NT2/D1 (cell line): ENCODE results near the gene DLX3.
A peak's percentile ranks its signal among the peaks of the same experiment; 100 is the strongest.

Experiments used
- DNase-seq: peaks from one replicate; pipeline ENCODE4 v3.0.0-alpha.2; 2011; ENCODE audit warnings: low read depth, low spot score
- H3K27me3 ChIP-seq: 2 replicates; pipeline ENCODE4 v1.6.0; 2011; ENCODE audit warnings: mild to moderate bottlenecking; ENCODE audit not compliant: insufficient read length, insufficient read depth
- H3K36me3 ChIP-seq: 2 replicates; pipeline ENCODE4 v1.6.1; 2011; ENCODE audit warnings: mild to moderate bottlenecking, low read length, mixed read lengths; ENCODE audit not compliant: insufficient read depth, insufficient read length
- H3K4me1 ChIP-seq: 2 replicates; pipeline ENCODE4 v1.5.1; 2011; ENCODE audit not compliant: insufficient read depth, insufficient read length
- H3K4me3 ChIP-seq: 2 replicates; pipeline ENCODE4 v1.5.1; 2011; ENCODE audit warnings: low read depth; ENCODE audit not compliant: insufficient read length
- H3K9ac ChIP-seq: 2 replicates; pipeline ENCODE4 v1.6.0; 2011; ENCODE audit warnings: low read depth; ENCODE audit not compliant: insufficient read length
- H3K9me3 ChIP-seq: 2 replicates; pipeline ENCODE4 v1.5.1; 2011; ENCODE audit warnings: mild to moderate bottlenecking, low read length; ENCODE audit not compliant: insufficient read depth
- SUZ12 ChIP-seq: IDR thresholded peaks from 2 replicates; pipeline ENCODE4 v1.6.1; 2011; ENCODE audit not compliant: insufficient read length, insufficient read depth; ENCODE audit errors: extremely low read depth
- YY1 ChIP-seq: IDR thresholded peaks from 2 replicates; pipeline ENCODE4 v1.6.1; 2011; ENCODE audit not compliant: insufficient read length, insufficient read depth
- ZNF274 ChIP-seq: IDR thresholded peaks from 2 replicates; pipeline ENCODE4 v1.6.1; 2011; ENCODE audit warnings: mild to moderate bottlenecking, low read depth, low read length

Gene DLX3

DNA sequence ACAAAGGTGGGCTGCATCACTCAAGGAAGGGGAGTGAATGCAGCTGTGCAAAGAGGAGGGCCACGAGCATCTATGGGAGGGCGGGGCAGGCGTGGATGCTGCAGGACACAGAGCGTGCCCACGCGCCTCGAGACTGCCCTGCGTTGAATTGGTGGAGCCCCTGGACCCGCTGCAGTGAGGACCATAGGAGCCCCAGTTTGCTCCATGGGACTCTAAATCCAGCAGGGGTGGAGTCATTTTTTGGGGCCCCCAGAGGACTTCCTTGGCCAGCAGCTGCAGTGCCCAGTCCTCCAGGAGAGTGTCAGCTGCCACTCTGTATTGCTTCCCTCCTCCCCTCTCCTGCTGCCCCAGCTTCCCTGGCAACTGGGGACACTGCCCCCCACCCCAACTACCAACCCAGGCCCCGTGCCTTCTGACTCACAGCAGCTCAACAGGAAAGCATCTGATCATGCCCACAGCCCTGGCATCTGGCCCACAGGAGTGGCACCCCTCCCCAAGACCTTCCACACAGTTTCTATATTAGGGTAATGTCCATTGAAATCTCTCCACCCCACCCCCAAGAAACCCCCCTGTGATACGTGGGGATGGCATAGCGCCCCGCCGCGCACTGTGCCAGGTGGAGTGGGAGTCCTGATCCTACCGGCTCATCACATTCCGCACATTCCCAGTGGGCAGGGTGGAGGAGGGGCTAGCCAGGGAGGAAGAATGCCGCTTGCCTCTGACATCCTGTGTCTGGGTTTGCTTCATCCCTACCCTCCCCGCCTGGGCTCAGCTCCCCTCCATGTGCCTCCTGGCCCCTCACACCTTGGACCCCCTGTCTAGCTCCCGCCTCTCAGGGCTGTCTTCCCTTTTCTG lies 33.1 kb upstream of the DLX3 start:
- H3K27me3 ChIP-seq = no peaks in the 10 kb centered on the region
- peaks cover 13% of the 10 kb centered on the region for H3K4me1 ChIP-seq
- DNase-seq = peak; percentile 18
- peaks cover 15% of the 10 kb centered on the region for H3K9me3 ChIP-seq
- TF ChIP-seq SUZ12 (no peak), ZNF274 (no peak), YY1 (no peak)
- H3K4me3 ChIP-seq = peak overlapping the region; percentile 5
- H3K36me3 ChIP-seq = no peaks in the 10 kb centered on the region
- H3K9ac ChIP-seq = peak overlapping the region; percentile 47

DNA sequence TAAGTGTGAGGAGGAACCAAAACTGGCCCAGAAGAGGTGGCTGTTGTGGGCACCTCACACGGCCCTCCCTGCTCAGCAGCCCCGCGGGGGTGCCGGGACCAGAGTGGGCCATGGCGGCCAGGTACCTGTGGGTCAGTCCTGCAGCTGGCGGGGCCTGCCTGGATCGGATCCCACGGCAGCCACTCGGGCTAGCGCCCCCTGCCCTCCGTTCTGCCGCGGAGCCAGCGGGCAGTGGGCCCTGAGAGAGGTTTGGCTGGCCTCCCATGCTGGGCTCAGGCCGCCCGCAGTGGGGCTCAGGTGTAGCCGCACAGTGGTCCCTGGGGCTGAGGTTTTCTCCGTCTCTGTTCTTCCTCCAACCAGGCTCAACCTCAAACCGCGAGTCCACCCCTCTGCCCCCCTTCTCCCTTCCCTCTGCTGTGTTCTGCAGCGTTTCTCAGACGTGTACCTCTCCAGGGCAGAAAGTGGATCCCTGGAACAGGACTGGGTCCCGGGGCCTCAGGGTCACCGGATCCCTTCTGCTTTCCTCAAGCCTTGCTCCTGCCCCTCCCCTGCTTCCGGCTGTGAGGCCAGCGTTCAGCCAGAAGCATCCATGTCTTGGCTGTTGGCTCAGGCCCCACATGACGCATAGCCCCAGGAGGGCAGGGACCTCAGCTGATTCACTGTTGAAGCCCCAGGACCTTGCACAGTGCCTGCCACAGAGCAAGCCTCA lies 32.3 kb upstream of the DLX3 start:
- Histone ChIP-seq H3K4me1 (peaks cover 13% of the 10 kb centered on the region), H3K27me3 (no peaks in the 10 kb centered on the region), H3K9ac (no peak overlapping the region), H3K9me3 (peaks cover 15% of the 10 kb centered on the region), H3K36me3 (no peaks in the 10 kb centered on the region), H3K4me3 (peak overlapping the region; percentile 5)
- TF ChIP-seq YY1 = no peak
- TF ChIP-seq ZNF274 = no peak
- no peak for TF ChIP-seq SUZ12
- no peak for DNase-seq

DNA sequence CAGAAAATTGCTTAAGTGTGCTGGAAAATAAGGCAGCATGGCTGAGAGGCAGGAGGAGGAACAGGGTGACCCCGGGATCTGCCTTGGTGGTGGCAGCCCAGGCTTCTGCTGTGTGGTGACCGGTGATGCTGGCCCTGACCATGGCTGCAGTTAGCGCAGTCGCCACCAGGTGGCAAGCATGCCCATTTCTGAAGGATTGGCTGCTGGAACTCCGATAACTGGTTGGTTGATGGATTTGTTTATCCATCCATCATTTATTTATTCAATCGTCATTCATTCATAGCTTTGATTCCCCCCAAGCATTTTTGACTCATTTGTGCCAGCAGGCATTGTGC lies 31.8 kb upstream of the DLX3 start:
- H3K9ac ChIP-seq = no peak overlapping the region
- no peak overlapping the region for H3K4me3 ChIP-seq
- TF ChIP-seq ZNF274 = no peak
- TF ChIP-seq YY1 = no peak
- no peak for TF ChIP-seq SUZ12
- H3K27me3 ChIP-seq = no peaks in the 10 kb centered on the region
- peak; percentile 52 for DNase-seq
- H3K4me1 ChIP-seq = peaks cover 13% of the 10 kb centered on the region
- no peaks in the 10 kb centered on the region for H3K36me3 ChIP-seq
- H3K9me3 ChIP-seq = peaks cover 15% of the 10 kb centered on the region

DNA sequence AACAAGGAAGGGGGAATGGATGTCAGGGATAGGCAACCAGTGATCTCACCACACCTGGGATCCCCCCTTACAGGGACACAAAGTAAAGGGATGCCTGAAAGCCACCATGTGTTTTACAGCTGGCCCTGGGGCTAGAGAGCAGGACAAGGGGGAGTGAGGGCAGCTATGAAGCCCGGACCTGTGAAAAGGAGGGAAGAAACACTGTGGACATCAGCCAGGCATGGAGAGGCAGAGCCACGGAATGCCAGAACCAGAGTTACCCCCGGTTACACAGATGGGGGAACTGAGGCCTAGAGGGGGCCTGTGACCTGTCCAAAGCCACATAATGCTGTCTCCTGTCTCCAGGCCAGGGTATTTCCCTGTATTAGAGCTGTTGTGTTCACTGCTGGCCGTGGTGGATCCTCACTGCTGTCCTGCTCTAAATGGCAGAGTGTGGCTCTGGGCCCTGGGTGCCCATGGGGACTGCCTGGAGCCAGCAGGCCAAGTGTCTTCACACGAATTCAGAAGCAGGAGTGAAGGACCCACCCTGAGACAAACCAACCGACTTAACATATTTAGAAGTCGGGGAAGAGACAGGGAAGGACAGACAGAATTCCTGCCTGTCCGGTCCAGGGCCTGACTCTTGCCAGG lies 31.1 kb upstream of the DLX3 start:
- H3K27me3 ChIP-seq = no peaks in the 10 kb centered on the region
- TF ChIP-seq YY1 (no peak), SUZ12 (no peak), ZNF274 (no peak)
- DNase-seq = no peak
- no peaks in the 10 kb centered on the region for H3K36me3 ChIP-seq
- no peak overlapping the region for H3K9ac ChIP-seq
- H3K4me1 ChIP-seq = peaks cover 13% of the 10 kb centered on the region
- peaks cover 15% of the 10 kb centered on the region for H3K9me3 ChIP-seq
- no peak overlapping the region for H3K4me3 ChIP-seq

DNA sequence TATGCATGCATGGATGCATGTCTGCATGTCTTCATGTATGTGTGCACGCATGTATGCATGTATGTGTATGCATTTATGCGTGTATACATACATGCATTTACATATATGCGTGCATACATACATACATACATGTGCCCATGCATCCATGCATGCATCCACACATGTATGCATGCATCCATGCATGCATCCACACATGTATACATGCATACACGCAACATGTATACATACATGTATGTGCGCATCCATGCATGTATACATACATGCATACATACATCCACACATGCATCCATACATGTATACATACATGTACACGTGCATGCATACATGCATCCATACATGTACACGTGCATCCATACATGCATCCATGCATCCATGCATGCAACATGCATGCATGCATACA lies 29.8 kb upstream of the DLX3 start:
- TF ChIP-seq SUZ12 (no peak), ZNF274 (no peak), YY1 (no peak)
- Histone ChIP-seq H3K27me3 (no peaks in the 10 kb centered on the region), H3K4me1 (peaks cover 13% of the 10 kb centered on the region), H3K4me3 (no peak overlapping the region), H3K9ac (no peak overlapping the region), H3K9me3 (peaks cover 15% of the 10 kb centered on the region), H3K36me3 (no peaks in the 10 kb centered on the region)
- no peak for DNase-seq

DNA sequence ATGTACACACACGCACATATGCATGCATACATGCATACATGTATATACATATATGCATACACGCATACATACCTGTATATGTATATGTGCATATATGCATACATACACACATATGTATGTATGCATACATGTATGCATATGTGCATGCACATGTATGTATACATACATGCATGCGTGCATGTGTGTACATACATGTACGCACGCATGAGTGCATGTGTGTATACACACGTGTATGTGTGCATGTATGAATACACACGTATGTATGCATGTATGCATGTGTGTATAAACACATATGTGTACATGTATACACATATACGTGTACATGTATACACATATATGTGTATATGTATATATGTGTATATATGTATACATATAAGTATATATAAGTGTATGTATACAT lies 28.5 kb upstream of the DLX3 start:
- no peak overlapping the region for H3K4me3 ChIP-seq
- H3K27me3 ChIP-seq = no peaks in the 10 kb centered on the region
- H3K4me1 ChIP-seq = peaks cover 8% of the 10 kb centered on the region
- no peak overlapping the region for H3K9ac ChIP-seq
- DNase-seq = no peak
- no peak for TF ChIP-seq ZNF274
- no peaks in the 10 kb centered on the region for H3K36me3 ChIP-seq
- peaks cover 15% of the 10 kb centered on the region for H3K9me3 ChIP-seq

DNA sequence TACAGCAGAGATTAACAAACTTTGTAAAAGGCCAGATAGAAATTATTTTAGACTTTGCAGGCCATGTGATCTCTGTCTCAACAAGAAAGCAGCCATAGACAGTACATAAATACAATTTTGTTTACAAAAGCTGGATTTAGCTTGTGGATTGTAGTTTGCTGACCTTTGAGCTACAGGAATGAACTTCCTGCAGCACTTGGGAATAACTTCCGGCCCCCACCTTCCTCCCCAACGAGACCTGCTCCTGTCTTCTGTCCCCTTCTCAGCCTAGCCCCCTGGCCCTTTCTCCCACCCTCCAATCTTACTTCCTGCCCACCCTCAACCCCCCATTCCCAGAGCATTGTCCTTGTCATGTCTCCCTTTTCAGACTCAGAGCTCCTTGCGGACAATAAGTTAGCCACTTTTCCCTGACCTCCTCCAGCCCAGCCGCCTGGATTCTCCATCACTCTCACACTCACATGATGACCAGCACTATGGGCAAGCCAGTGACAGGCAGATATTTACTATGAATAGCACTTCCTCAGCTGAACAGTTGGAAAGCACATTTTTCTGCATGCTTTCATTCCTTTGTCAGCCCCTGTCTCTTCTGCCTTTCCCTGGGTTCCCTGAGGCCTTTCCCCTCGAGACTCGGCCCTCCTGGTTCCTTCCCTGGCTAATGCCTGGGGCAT lies 27.6 kb upstream of the DLX3 start:
- Histone ChIP-seq H3K9ac (no peak overlapping the region), H3K4me1 (peaks cover 2% of the 10 kb centered on the region), H3K9me3 (peaks cover 15% of the 10 kb centered on the region), H3K27me3 (no peaks in the 10 kb centered on the region), H3K4me3 (no peak overlapping the region), H3K36me3 (no peaks in the 10 kb centered on the region)
- DNase-seq = no peak
- no peak for TF ChIP-seq YY1
- no peak for TF ChIP-seq SUZ12
- no peak for TF ChIP-seq ZNF274
